ENCODE measurements around the gene ZNF460. TPM values are rescaled to one million over a fixed set of nuclear protein-coding genes. Genes with fewer than 3 reads are reported as not detected.

The ZNF460 gene
- total and polyA plus RNA-seq, 10 of the 15 experiments (the other 5 are each of a cell fraction or from before 2014, with no cell fraction given) = 0.15 to 43.0 (median 8.7) TPM

- H3K36me3 ChIP-seq (ENCODE audit: control insufficient read depth in 2 of 2, insufficient read depth in 2 of 2, low read length in 1 of 2) = no peaks in the 10 kb centered on the region
Observed at GRCh38 chr19:57342582-57342981, 62.3 kb downstream of the ZNF460 start.

More at GRCh38 chr19:57342582-57342981, 62.3 kb downstream of the ZNF460 start:
- Histone ChIP-seq H3K4me1 (ENCODE audit: control insufficient read depth, insufficient read depth, low read length) (no peaks in the 10 kb centered on the region), H3K4me2 (ENCODE audit: control insufficient read depth, insufficient read depth) (no peak overlapping the region), H3K9ac (ENCODE audit: control insufficient read depth, insufficient read depth, low read length) (no peak overlapping the region), H3K27me3 (replicated peaks in 1 of 2; ENCODE audit: control insufficient read depth in 2 of 2, insufficient read depth in 2 of 2, low read length in 1 of 2) (no peaks in the 10 kb centered on the region), H3K79me2 (ENCODE audit: control insufficient read depth, insufficient read depth, low read length) (no peaks in the 10 kb centered on the region), H4K20me1 (ENCODE audit: control insufficient read depth, insufficient read depth) (no peaks in the 10 kb centered on the region), H3K9me3 (replicated peaks; ENCODE audit: control insufficient read depth, insufficient read depth, low read length) (no peaks in the 10 kb centered on the region), H2AFZ (ENCODE audit: control insufficient read depth, low read depth, low read length) (no peak overlapping the region), H3K27ac (ENCODE audit: control insufficient read depth, insufficient read depth) (no peak overlapping the region), H3K4me3 (no peak overlapping the region)
- TF ChIP-seq MAX (IDR thresholded peaks at IDR 0.05; ENCODE audit: low read depth, low read length) (no peak), TCF7 (IDR thresholded peaks at IDR 0.05; ENCODE audit: borderline replicate concordance) (no peak), STAT3 (IDR thresholded peaks at IDR 0.05; ENCODE audit: low read depth, low read length) (no peak), ZBTB33 (IDR thresholded peaks at IDR 0.05) (no peak), BACH1 (IDR thresholded peaks at IDR 0.05; ENCODE audit: borderline replicate concordance) (no peak), KAT2A (conservative IDR thresholded peaks at IDR 0.05; ENCODE audit: control insufficient read depth, low read depth, low read length) (no peak), CBFB (IDR thresholded peaks at IDR 0.05; ENCODE audit: low read depth) (no peak), RB1 (IDR thresholded peaks at IDR 0.05; ENCODE audit: borderline replicate concordance) (no peak), ZSCAN29 (IDR thresholded peaks at IDR 0.05) (no peak), POLR2AphosphoS2 (IDR thresholded peaks at IDR 0.05; ENCODE audit: low read depth, low read length) (no peak), NKRF (conservative IDR thresholded peaks at IDR 0.05) (no peak), SKIL (IDR thresholded peaks at IDR 0.05; ENCODE audit: low read depth, poor library complexity, severe bottlenecking) (no peak), SPI1 (IDR thresholded peaks at IDR 0.05; ENCODE audit: borderline replicate concordance, insufficient read depth, low read depth, low read length) (no peak), JUND (IDR thresholded peaks at IDR 0.05; ENCODE audit: low read depth, low read length) (no peak), TARDBP (IDR thresholded peaks at IDR 0.05; ENCODE audit: borderline replicate concordance) (no peak), SMAD1 (IDR thresholded peaks at IDR 0.05; ENCODE audit: low read depth, partially characterized antibody) (no peak), SREBF2 (IDR thresholded peaks at IDR 0.05; ENCODE audit: low read length) (no peak)
- ChIA-PET POLR2A (no interaction called here), RAD21 (ENCODE audit: unreplicated experiment) (no interaction called here), CTCF (interaction anchor here (0.5 kb wide), 1 partner anchor 69 kb away, joined by 3 read pairs; no protein-coding TSS in a partner anchor), SMC1A (ENCODE audit: uncharacterized antibody, unreplicated experiment) (no interaction called here)
- DNase-seq (ENCODE audit: low read depth, low spot score) (no peak), FAIRE-seq (no peak), ATAC-seq (no peak)
- BruUV-seq (replicated peaks) = no TSS peak
- WGBS (ENCODE audit: insufficient coverage, insufficient replicate concordance, low lambda C conversion rate, missing lambda C conversion rate) = 53% methylated on average over 6 of the region's 6 CpGs
- intact Hi-C loops (cut with micrococcal nuclease; ENCODE audit: unreplicated experiment) = no loop called here
- in situ Hi-C loops (cut with MboI) = no loop called here
